ENCODE results near the gene NTN4.
"Not testable (repeated sequence)": the region's sequence is repeated elsewhere in the genome, so short reads cannot be mapped to it uniquely, and the experiment has no call there.

NTN4 gene

GRCh38 chr12:95790033-95790916, at the start of gene NTN4:
Gene NTN4 (minus strand): TSS chr12:95790764. CDS start chr12:95790309, 455 bp downstream.
- peak within 1 kb of the TSS; percentile 50 for H3K27ac Mint-ChIP-seq
- no peaks in the 10 kb centered on the region for H3K9me3 Mint-ChIP-seq
- ATAC-seq: peak; percentile 68
- H3K36me3 Mint-ChIP-seq: no peaks in the 10 kb centered on the region
- peak; percentile 21 to 56 for DNase-seq (ENCODE audit: low spot score in 2 of 2)
- H3K4me3 Mint-ChIP-seq: peak within 1 kb of the TSS; percentile 78
- peaks cover 23% of the 10 kb centered on the region for H3K4me1 Mint-ChIP-seq

- no peak overlapping the region for H3K27ac Mint-ChIP-seq
- H3K4me3 Mint-ChIP-seq: no peak overlapping the region
- DNase-seq (ENCODE audit: low spot score in 2 of 2) (no peak), ATAC-seq (no peak)
- H3K36me3 Mint-ChIP-seq: no peaks in the 10 kb centered on the region
- H3K9me3 Mint-ChIP-seq: no peaks in the 10 kb centered on the region
- H3K4me1 Mint-ChIP-seq: no peaks in the 10 kb centered on the region
Observed at GRCh38 chr12:95838125-95838524, 47.6 kb upstream of the NTN4 start.

GRCh38 chr12:95837240-95838038, 46.9 kb upstream of the NTN4 start:
- Mint-ChIP-seq H3K9me3 (no peaks in the 10 kb centered on the region), H3K4me1 (no peaks in the 10 kb centered on the region), H3K4me3 (no peak overlapping the region), H3K27ac (no peak overlapping the region), H3K36me3 (no peaks in the 10 kb centered on the region)
- ATAC-seq (no peak), DNase-seq (ENCODE audit: low spot score in 2 of 2) (no peak)

- Mint-ChIP-seq H3K4me1 (no peaks in the 10 kb centered on the region), H3K36me3 (no peaks in the 10 kb centered on the region), H3K4me3 (no peak overlapping the region), H3K9me3 (no peaks in the 10 kb centered on the region), H3K27ac (no peak overlapping the region)
- DNase-seq (ENCODE audit: low spot score in 2 of 2) (no peak), ATAC-seq (no peak)
Observed at GRCh38 chr12:95836630-95837239, 46.2 kb upstream of the NTN4 start.

GRCh38 chr12:95836185-95836609, 45.6 kb upstream of the NTN4 start:
- DNase-seq (ENCODE audit: low spot score in 2 of 2): no peak
- no peak overlapping the region for H3K4me3 Mint-ChIP-seq
- no peaks in the 10 kb centered on the region for H3K4me1 Mint-ChIP-seq
- no peak overlapping the region for H3K27ac Mint-ChIP-seq
- H3K36me3 Mint-ChIP-seq: no peaks in the 10 kb centered on the region
- H3K9me3 Mint-ChIP-seq: no peaks in the 10 kb centered on the region
- no peak for ATAC-seq

- DNase-seq (ENCODE audit: low spot score in 2 of 2) (no peak), ATAC-seq (no peak)
- H3K27ac Mint-ChIP-seq: no peak overlapping the region
- no peak overlapping the region for H3K4me3 Mint-ChIP-seq
- no peaks in the 10 kb centered on the region for H3K36me3 Mint-ChIP-seq
- no peaks in the 10 kb centered on the region for H3K9me3 Mint-ChIP-seq
- peaks cover 6% of the 10 kb centered on the region for H3K4me1 Mint-ChIP-seq
Observed at GRCh38 chr12:95834572-95834971, 44.0 kb upstream of the NTN4 start.

GRCh38 chr12:95830335-95831089, 39.9 kb upstream of the NTN4 start:
- peak; percentile 82 for ATAC-seq
- H3K4me3 Mint-ChIP-seq: no peak overlapping the region
- no peaks in the 10 kb centered on the region for H3K36me3 Mint-ChIP-seq

GRCh38 chr12:95829395-95829794, 38.8 kb upstream of the NTN4 start:
- H3K9me3 Mint-ChIP-seq: no peaks in the 10 kb centered on the region
- peaks cover 6% of the 10 kb centered on the region for H3K4me1 Mint-ChIP-seq
- DNase-seq (ENCODE audit: low spot score in 2 of 2): no peak
- no peak overlapping the region for H3K4me3 Mint-ChIP-seq
- no peaks in the 10 kb centered on the region for H3K36me3 Mint-ChIP-seq
- ATAC-seq: no peak
- no peak overlapping the region for H3K27ac Mint-ChIP-seq

More at GRCh38 chr12:95830335-95831089, 39.9 kb upstream of the NTN4 start:
- H3K4me1 Mint-ChIP-seq: peaks cover 6% of the 10 kb centered on the region
- no peak overlapping the region for H3K27ac Mint-ChIP-seq
- no peaks in the 10 kb centered on the region for H3K9me3 Mint-ChIP-seq
- no peak for DNase-seq (ENCODE audit: low spot score in 2 of 2)

- Mint-ChIP-seq H3K4me3 (no peak overlapping the region), H3K27ac (no peak overlapping the region), H3K4me1 (no peaks in the 10 kb centered on the region), H3K9me3 (no peaks in the 10 kb centered on the region), H3K36me3 (no peaks in the 10 kb centered on the region)
- ATAC-seq: no peak
- no peak for DNase-seq (ENCODE audit: low spot score in 2 of 2)
Observed at GRCh38 chr12:95820096-95820703, 29.6 kb upstream of the NTN4 start.

GRCh38 chr12:95815632-95816212, 25.2 kb upstream of the NTN4 start:
- Mint-ChIP-seq H3K27ac (no peak overlapping the region), H3K9me3 (no peaks in the 10 kb centered on the region), H3K4me1 (no peaks in the 10 kb centered on the region), H3K36me3 (no peaks in the 10 kb centered on the region), H3K4me3 (no peak overlapping the region)
- ATAC-seq (no peak), DNase-seq (ENCODE audit: low spot score in 2 of 2) (no peak)

GRCh38 chr12:95812155-95812554, 21.6 kb upstream of the NTN4 start:
- H3K4me1 Mint-ChIP-seq; DNase-seq (ENCODE audit: low spot score in 2 of 2); H3K4me3 Mint-ChIP-seq; H3K9me3 Mint-ChIP-seq; ATAC-seq; H3K36me3 Mint-ChIP-seq; H3K27ac Mint-ChIP-seq: not testable (repeated sequence)

GRCh38 chr12:95810411-95810810, 19.8 kb upstream of the NTN4 start:
- H3K27ac Mint-ChIP-seq: no peak overlapping the region
- H3K4me1 Mint-ChIP-seq: peaks cover 19% of the 10 kb centered on the region
- peaks cover 5% of the 10 kb centered on the region for H3K36me3 Mint-ChIP-seq
- H3K9me3 Mint-ChIP-seq: peaks cover 4% of the 10 kb centered on the region
- DNase-seq (ENCODE audit: low spot score in 2 of 2) (no peak), ATAC-seq (no peak)
- H3K4me3 Mint-ChIP-seq: no peak overlapping the region

- Mint-ChIP-seq H3K4me3 (no peak overlapping the region), H3K27ac (no peak overlapping the region), H3K4me1 (peaks cover 22% of the 10 kb centered on the region), H3K9me3 (peaks cover 4% of the 10 kb centered on the region), H3K36me3 (peaks cover 5% of the 10 kb centered on the region)
- DNase-seq (ENCODE audit: low spot score in 2 of 2) (no peak), ATAC-seq (no peak)
Observed at GRCh38 chr12:95809000-95809680, 18.6 kb upstream of the NTN4 start.

- no peak for DNase-seq (ENCODE audit: low spot score in 2 of 2)
- ATAC-seq: no peak
- Mint-ChIP-seq H3K27ac (peak overlapping the region; percentile 52), H3K9me3 (peaks cover 4% of the 10 kb centered on the region), H3K36me3 (peaks cover 5% of the 10 kb centered on the region), H3K4me3 (no peak overlapping the region), H3K4me1 (peaks cover 22% of the 10 kb centered on the region)
Observed at GRCh38 chr12:95808146-95808545, 17.6 kb upstream of the NTN4 start.
